ENCODE measurements around the gene PCMT1. TPM values are rescaled to one million over a fixed set of nuclear protein-coding genes. Genes with fewer than 3 reads are reported as not detected.
"Not testable (repeated sequence)": the region's sequence is repeated elsewhere in the genome, so short reads cannot be mapped to it uniquely, and the experiment has no call there.

PCMT1 gene
- total RNA-seq, 3 donors from 2014 or later (not counting 1 experiment from before 2014, with no cell fraction given), result 31.7 to 53.6 (median 41.5) TPM

- Histone ChIP-seq H3K4me3 (ENCODE audit: low read length) (no peak overlapping the region), H3K36me3 (ENCODE audit: control insufficient read depth, insufficient read depth, low read length) (no peaks in the 10 kb centered on the region), H3K27me3 (ENCODE audit: control insufficient read depth, insufficient read depth, low read length) (no peaks in the 10 kb centered on the region), H3K27ac (ENCODE audit: low read length) (no peak overlapping the region), H3K4me1 (ENCODE audit: control insufficient read depth, insufficient read depth, low read length) (no peaks in the 10 kb centered on the region), H3K9me3 (ENCODE audit: control insufficient read depth, insufficient read depth, low read length) (no peaks in the 10 kb centered on the region)
- H3K9me3 Mint-ChIP-seq, result no peaks in the 10 kb centered on the region
- intact Hi-C loops (cut with micrococcal nuclease), result no loop called here
- no peak overlapping the region for H3K27ac Mint-ChIP-seq
- H3K27me3 Mint-ChIP-seq (ENCODE audit: low read depth in 2 of 2), result peaks cover 17 to 23% of the 10 kb centered on the region in 2 donors
- WGBS (ENCODE audit: insufficient coverage), result 81% methylated on average over 7 of the region's 7 CpGs
- no peaks in the 10 kb centered on the region for H3K36me3 Mint-ChIP-seq
- no peak overlapping the region for H3K4me3 Mint-ChIP-seq
- DNase-seq, result no peak
- no peak for ATAC-seq
- TF ChIP-seq, protein P1, sequence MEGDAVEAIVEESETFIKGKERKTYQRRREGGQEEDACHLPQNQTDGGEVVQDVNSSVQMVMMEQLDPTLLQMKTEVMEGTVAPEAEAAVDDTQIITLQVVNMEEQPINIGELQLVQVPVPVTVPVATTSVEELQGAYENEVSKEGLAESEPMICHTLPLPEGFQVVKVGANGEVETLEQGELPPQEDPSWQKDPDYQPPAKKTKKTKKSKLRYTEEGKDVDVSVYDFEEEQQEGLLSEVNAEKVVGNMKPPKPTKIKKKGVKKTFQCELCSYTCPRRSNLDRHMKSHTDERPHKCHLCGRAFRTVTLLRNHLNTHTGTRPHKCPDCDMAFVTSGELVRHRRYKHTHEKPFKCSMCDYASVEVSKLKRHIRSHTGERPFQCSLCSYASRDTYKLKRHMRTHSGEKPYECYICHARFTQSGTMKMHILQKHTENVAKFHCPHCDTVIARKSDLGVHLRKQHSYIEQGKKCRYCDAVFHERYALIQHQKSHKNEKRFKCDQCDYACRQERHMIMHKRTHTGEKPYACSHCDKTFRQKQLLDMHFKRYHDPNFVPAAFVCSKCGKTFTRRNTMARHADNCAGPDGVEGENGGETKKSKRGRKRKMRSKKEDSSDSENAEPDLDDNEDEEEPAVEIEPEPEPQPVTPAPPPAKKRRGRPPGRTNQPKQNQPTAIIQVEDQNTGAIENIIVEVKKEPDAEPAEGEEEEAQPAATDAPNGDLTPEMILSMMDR (IDR thresholded peaks at IDR 0.05), result no peak
- no peaks in the 10 kb centered on the region for H3K4me1 Mint-ChIP-seq
Observed at GRCh38 chr6:149846321-149846720, 96.8 kb downstream of the PCMT1 start.

DNA sequence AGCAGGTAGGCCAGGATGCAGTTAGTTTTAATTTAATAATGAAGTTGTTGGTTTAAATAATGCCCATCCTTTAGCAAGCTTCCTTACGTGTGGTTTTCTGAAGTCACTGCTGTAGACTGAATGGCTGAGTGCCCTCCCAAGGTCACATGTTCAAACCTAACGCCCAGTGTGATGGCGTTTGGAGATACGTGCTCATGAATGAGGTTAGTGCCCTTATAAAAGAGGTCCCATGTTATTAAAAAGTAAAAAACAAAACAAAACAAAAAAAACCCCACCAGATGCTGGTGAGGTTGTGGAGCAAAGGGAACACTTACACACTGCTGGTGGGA, 98.4 kb downstream of the PCMT1 start:
- H3K27ac ChIP-seq (ENCODE audit: low read length), result no peak overlapping the region
- no peaks in the 10 kb centered on the region for H3K27me3 ChIP-seq (ENCODE audit: control insufficient read depth, insufficient read depth, low read length)
- Mint-ChIP-seq H3K27me3 (ENCODE audit: low read depth in 2 of 2) (peaks cover 26 to 32% of the 10 kb centered on the region in 2 donors), H3K4me3 (no peak overlapping the region), H3K4me1 (peaks cover 6 to 12% of the 10 kb centered on the region in 2 donors), H3K36me3 (no peaks in the 10 kb centered on the region), H3K27ac (no peak overlapping the region), H3K9me3 (no peaks in the 10 kb centered on the region)
- 79% methylated on average over 2 of the region's 4 CpGs for WGBS (ENCODE audit: insufficient coverage)
- no peak for ATAC-seq
- H3K4me1 ChIP-seq (ENCODE audit: control insufficient read depth, insufficient read depth, low read length), result peaks cover 8% of the 10 kb centered on the region
- no peaks in the 10 kb centered on the region for H3K36me3 ChIP-seq (ENCODE audit: control insufficient read depth, insufficient read depth, low read length)
- TF ChIP-seq, protein P1 (IDR thresholded peaks at IDR 0.05), result no peak
- no peak overlapping the region for H3K4me3 ChIP-seq (ENCODE audit: low read length)
- no peaks in the 10 kb centered on the region for H3K9me3 ChIP-seq (ENCODE audit: control insufficient read depth, insufficient read depth, low read length)
- intact Hi-C loops (cut with micrococcal nuclease), result no loop called here
- no peak for DNase-seq

DNA sequence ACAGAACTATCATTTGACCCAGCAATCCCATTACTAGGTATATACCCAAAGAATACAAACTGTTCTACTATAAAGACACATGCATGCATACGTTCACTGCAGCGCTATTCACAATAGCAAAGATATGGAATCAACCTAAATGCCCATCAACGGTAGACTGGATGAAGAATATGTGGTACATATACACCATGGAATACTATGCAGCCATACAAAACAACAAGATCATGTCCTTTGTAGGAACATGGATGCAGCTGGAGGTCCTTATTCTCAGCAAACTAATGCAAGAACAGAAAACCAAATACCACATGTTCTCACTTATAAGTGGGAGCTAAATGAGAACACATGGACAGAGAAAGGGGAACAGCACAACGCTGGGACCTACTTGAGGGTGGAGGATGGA, 98.8 kb downstream of the PCMT1 start:
- DNase-seq; H3K4me3 Mint-ChIP-seq; intact Hi-C loops (cut with micrococcal nuclease); H3K27ac Mint-ChIP-seq; H3K27ac ChIP-seq (ENCODE audit: low read length); H3K36me3 ChIP-seq (ENCODE audit: control insufficient read depth, insufficient read depth, low read length); H3K9me3 Mint-ChIP-seq; H3K9me3 ChIP-seq (ENCODE audit: control insufficient read depth, insufficient read depth, low read length); H3K36me3 Mint-ChIP-seq; ATAC-seq; H3K27me3 ChIP-seq (ENCODE audit: control insufficient read depth, insufficient read depth, low read length); H3K4me3 ChIP-seq (ENCODE audit: low read length): not testable (repeated sequence)
- WGBS (ENCODE audit: insufficient coverage), result 62% methylated on average over 3 of the region's 4 CpGs
- peaks cover 8 to 13% of the 10 kb centered on the region in 2 donors for H3K4me1 Mint-ChIP-seq
- peaks cover 12% of the 10 kb centered on the region for H3K4me1 ChIP-seq (ENCODE audit: control insufficient read depth, insufficient read depth, low read length)
- H3K27me3 Mint-ChIP-seq (ENCODE audit: low read depth in 2 of 2), result peaks cover 26 to 30% of the 10 kb centered on the region in 2 donors

GRCh38 chr6:149851461-149852110, 102.0 kb downstream of the PCMT1 start:
- ATAC-seq (no peak), DNase-seq (no peak)
- no peaks in the 10 kb centered on the region for H3K9me3 ChIP-seq (ENCODE audit: control insufficient read depth, insufficient read depth, low read length)
- no peaks in the 10 kb centered on the region for H3K27me3 ChIP-seq (ENCODE audit: control insufficient read depth, insufficient read depth, low read length)
- intact Hi-C loops (cut with micrococcal nuclease), result no loop called here
- H3K4me1 ChIP-seq (ENCODE audit: control insufficient read depth, insufficient read depth, low read length), result peaks cover 15% of the 10 kb centered on the region
- 62% methylated on average over 5 of the region's 5 CpGs for WGBS (ENCODE audit: insufficient coverage)
- H3K27ac Mint-ChIP-seq, result no peak overlapping the region
- TF ChIP-seq, protein P1 (IDR thresholded peaks at IDR 0.05), result no peak
- no peak overlapping the region for H3K4me3 Mint-ChIP-seq
- no peak overlapping the region for H3K4me3 ChIP-seq (ENCODE audit: low read length)
- H3K27me3 Mint-ChIP-seq (ENCODE audit: low read depth in 2 of 2), result peaks cover 29 to 39% of the 10 kb centered on the region in 2 donors
- no peaks in the 10 kb centered on the region for H3K36me3 ChIP-seq (ENCODE audit: control insufficient read depth, insufficient read depth, low read length)
- no peaks in the 10 kb centered on the region for H3K9me3 Mint-ChIP-seq
- H3K27ac ChIP-seq (ENCODE audit: low read length), result no peak overlapping the region
- peaks cover 8 to 13% of the 10 kb centered on the region in 2 donors for H3K4me1 Mint-ChIP-seq
- no peaks in the 10 kb centered on the region for H3K36me3 Mint-ChIP-seq

All from natural killer cell (primary cell).